ENCODE measurements around the gene OR2T27.

OR2T27 gene

GRCh38 chr1:248625166-248625565, 30.2 kb downstream of the OR2T27 start:
- TF ChIP-seq EGR1 (IDR thresholded peaks at IDR 0.05) (no peak), TEAD4 (IDR thresholded peaks at IDR 0.05) (no peak), EP300 (IDR thresholded peaks at IDR 0.05; ENCODE audit: borderline replicate concordance) (no peak), FOXM1 (IDR thresholded peaks at IDR 0.05; ENCODE audit: borderline replicate concordance, low read depth) (no peak), TCF12 (IDR thresholded peaks at IDR 0.05; ENCODE audit: low read depth) (no peak), NFIC (IDR thresholded peaks at IDR 0.05) (no peak), ZBTB7A (IDR thresholded peaks at IDR 0.05; ENCODE audit: low read depth) (no peak), YY1 (IDR thresholded peaks at IDR 0.05; ENCODE audit: low read depth) (no peak), RAD21 (IDR thresholded peaks at IDR 0.05; ENCODE audit: low read depth) (no peak), TAF1 (IDR thresholded peaks at IDR 0.05; ENCODE audit: low read depth) (no peak), REST (IDR thresholded peaks at IDR 0.05; ENCODE audit: low read depth) (no peak), CEBPB (IDR thresholded peaks at IDR 0.05) (no peak)

- TF ChIP-seq EP300 (IDR thresholded peaks at IDR 0.05; ENCODE audit: borderline replicate concordance), result no peak
- no peak for TF ChIP-seq TCF12 (IDR thresholded peaks at IDR 0.05; ENCODE audit: low read depth)
- no peak for TF ChIP-seq ZBTB7A (IDR thresholded peaks at IDR 0.05; ENCODE audit: low read depth)
- no peak for TF ChIP-seq REST (IDR thresholded peaks at IDR 0.05; ENCODE audit: low read depth)
- no peak for TF ChIP-seq EGR1 (IDR thresholded peaks at IDR 0.05)
- TF ChIP-seq TAF1 (IDR thresholded peaks at IDR 0.05; ENCODE audit: low read depth), result no peak
- TF ChIP-seq USF1 (IDR thresholded peaks at IDR 0.05), result no peak
- TF ChIP-seq MAX (IDR thresholded peaks at IDR 0.05), result no peak
- TF ChIP-seq RAD21 (IDR thresholded peaks at IDR 0.05; ENCODE audit: low read depth), result no peak
These were observed 32.7 kb downstream of the OR2T27 start for GRCh38 chr1:248622570-248623001.

- TF ChIP-seq EP300 (IDR thresholded peaks at IDR 0.05; ENCODE audit: borderline replicate concordance), result no peak
- TF ChIP-seq YY1 (IDR thresholded peaks at IDR 0.05; ENCODE audit: low read depth), result no peak
- no peak for TF ChIP-seq RAD21 (IDR thresholded peaks at IDR 0.05; ENCODE audit: low read depth)
- TF ChIP-seq FOXM1 (IDR thresholded peaks at IDR 0.05; ENCODE audit: borderline replicate concordance, low read depth), result no peak
- no peak for TF ChIP-seq NFIC (IDR thresholded peaks at IDR 0.05)
- TF ChIP-seq EGR1 (IDR thresholded peaks at IDR 0.05), result no peak
- TF ChIP-seq ZBTB7A (IDR thresholded peaks at IDR 0.05; ENCODE audit: low read depth), result no peak
- TF ChIP-seq TCF12 (IDR thresholded peaks at IDR 0.05; ENCODE audit: low read depth), result no peak
- no peak for TF ChIP-seq CREB1 (IDR thresholded peaks at IDR 0.05; ENCODE audit: low read depth)
- TF ChIP-seq MAX (IDR thresholded peaks at IDR 0.05), result no peak
- no peak for TF ChIP-seq TEAD4 (IDR thresholded peaks at IDR 0.05)
- TF ChIP-seq REST (IDR thresholded peaks at IDR 0.05; ENCODE audit: low read depth), result no peak
- no peak for TF ChIP-seq TAF1 (IDR thresholded peaks at IDR 0.05; ENCODE audit: low read depth)
- TF ChIP-seq USF1 (IDR thresholded peaks at IDR 0.05), result no peak
These were observed 33.6 kb downstream of the OR2T27 start for GRCh38 chr1:248621770-248622169.

- TF ChIP-seq USF1 (IDR thresholded peaks at IDR 0.05) (no peak), TAF1 (IDR thresholded peaks at IDR 0.05; ENCODE audit: low read depth) (no peak)
These were observed 36.5 kb downstream of the OR2T27 start for GRCh38 chr1:248618878-248619277.
